K562 (cell line): Measurements from ENCODE around the gene TIAM1. TPM values are rescaled to one million over a fixed set of nuclear protein-coding genes. Genes with fewer than 3 reads are reported as not detected.

ENCODE experiments used
- ATAC-seq: fragments of 200-7000 bp; cut with Tn5 transposase; 3 replicates; pipeline ENCODE4 v1.9.1; 2020; ENCODE audit warnings: moderate library complexity
- BruUV-seq: library from RNA; stranded (reverse); fragments of 400-500 nt; replicated peaks from 2 replicates; lab custom pipeline; 2021; lab: Mats Ljungman, UMichigan
- CTCF ChIA-PET: fragments of 300-600 bp; formaldehyde crosslinking; extraction: SDS; loops from one replicate; lab custom pipeline; 2021; ENCODE audit warnings: low intra/inter-chr PET ratio; lab: Yijun Ruan, JAX
- POLR2A ChIA-PET: fragments of 300-600, 350-650 bp; sonication (Branson Sonifier 250); formaldehyde crosslinking; extraction: SDS; loops from one replicate; lab custom pipeline; 2021; ENCODE audit warnings: antibody characterized with exemption, inconsistent platforms; lab: Yijun Ruan, JAX
- DNase-seq, 4 experiments: peaks; one replicate each; pipeline versions ENCODE4 v3.0.0 to v3.0.0-alpha.2; 2011 to 2018; ENCODE audit warnings: low spot score in 3 of 4, mixed read lengths in 3 of 4; ENCODE audit errors: extremely low read depth in 1 of 4
- FAIRE-seq: peaks from 2 replicates; lab custom pipeline; 2011; peaks lifted over from hg19 to GRCh38; lab: Jason Lieb, UNC
- H2AFZ ChIP-seq: 2 replicates; pipeline ENCODE4 v1.6.0; 2011; ENCODE audit warnings: low read depth, low read length, control low read depth, inconsistent platforms
- H3K27ac ChIP-seq: fragments of 200-600 bp; 3 replicates; pipeline ENCODE4 v1.8.0; 2011; ENCODE audit warnings: low read depth, mild to moderate bottlenecking, control low read depth, inconsistent platforms, low read length, moderate library complexity, mixed read lengths; ENCODE audit errors: extremely low read depth
- H3K27me3 ChIP-seq, 2 experiments: fragments of 300-600 bp in 1 of 2; 2 replicates in 1 of 2; 3 replicates in 1 of 2; pipeline versions ENCODE4 v1.6.0 to v1.8.0; 2011; ENCODE audit warnings: inconsistent platforms in 2 of 2, low read length in 2 of 2, mild to moderate bottlenecking in 1 of 2, mixed read lengths in 1 of 2, moderate library complexity in 1 of 2; ENCODE audit not compliant: control insufficient read depth in 2 of 2, insufficient read depth in 2 of 2
- H3K36me3 ChIP-seq: fragments of 300-600 bp; 3 replicates; pipeline ENCODE4 v1.8.0; 2011; ENCODE audit warnings: mild to moderate bottlenecking, low read length, inconsistent platforms; ENCODE audit not compliant: control insufficient read depth, insufficient read depth
- H3K4me1 ChIP-seq, 2 experiments: fragments of 200-600 bp in 1 of 2; replicated peaks in 1 of 2; 2 replicates in 1 of 2; 3 replicates in 1 of 2; pipeline versions ENCODE4 v1.5.1 to v1.8.0; 2011; ENCODE audit warnings: inconsistent platforms in 2 of 2, low read length in 2 of 2, mild to moderate bottlenecking in 1 of 2, mixed read lengths in 1 of 2, moderate library complexity in 1 of 2; ENCODE audit not compliant: control insufficient read depth in 2 of 2, insufficient read depth in 2 of 2
- H3K4me2 ChIP-seq: 2 replicates; pipeline ENCODE4 v1.6.1; 2011; ENCODE audit warnings: low read length, control low read depth, inconsistent platforms, mixed read lengths; ENCODE audit not compliant: insufficient read depth
- H3K4me3 ChIP-seq: fragments of 200-600 bp; sonication (generic), shearing (Covaris generic); 2 replicates; pipeline ENCODE4 v1.5.1; 2016; ENCODE audit warnings: control low read depth, inconsistent platforms
- H3K79me2 ChIP-seq: fragments of 200-600 bp; 3 replicates; pipeline ENCODE4 v1.8.0; 2011; ENCODE audit warnings: low read length, inconsistent platforms; ENCODE audit not compliant: control insufficient read depth, insufficient read depth
- H3K9ac ChIP-seq, 2 experiments: 2 replicates each; pipeline versions ENCODE4 v1.6.0 to v1.6.1; 2011; ENCODE audit warnings: low read depth in 2 of 2, low read length in 2 of 2, control low read depth in 1 of 2, inconsistent platforms in 1 of 2, mild to moderate bottlenecking in 1 of 2, mixed read lengths in 1 of 2; ENCODE audit not compliant: insufficient read depth in 1 of 2
- H3K9me1 ChIP-seq: one replicate; pipeline ENCODE4 v1.6.0; 2011; ENCODE audit warnings: inconsistent platforms, mild to moderate bottlenecking, low read length, moderate library complexity; ENCODE audit not compliant: control insufficient read depth, insufficient read depth
- H3K9me3 ChIP-seq: replicated peaks from 2 replicates; pipeline ENCODE4 v1.5.1; 2011; ENCODE audit warnings: low read depth, low read length, inconsistent platforms; ENCODE audit not compliant: control insufficient read depth, insufficient read depth
- H4K20me1 ChIP-seq: replicated peaks from 2 replicates; pipeline ENCODE4 v1.6.1; 2011; ENCODE audit warnings: low read length, inconsistent platforms, mixed read lengths; ENCODE audit not compliant: control insufficient read depth, insufficient read depth
- CTCFL ChIP-seq: IDR thresholded peaks from 2 replicates; pipeline ENCODE4 v1.6.1; 2011; ENCODE audit warnings: borderline replicate concordance, low read depth, mild to moderate bottlenecking, moderate library complexity, low read length; ENCODE audit not compliant: insufficient read depth, poor library complexity, severe bottlenecking
- JUNB ChIP-seq: fragments of 450-650 bp; formaldehyde crosslinking; conservative IDR thresholded peaks from 2 replicates; pipeline ENCODE4 v1.4.0; 2020; ENCODE audit warnings: mild to moderate bottlenecking
- MCM5 ChIP-seq: fragments of 450-650 bp; IDR thresholded peaks from 2 replicates; pipeline ENCODE4 v1.6.1; 2016; ENCODE audit warnings: low read depth
- MNT ChIP-seq, 2 experiments: fragments of 450-650 bp; conservative IDR thresholded peaks; 2 replicates each; pipeline ENCODE4 v1.6.1; 2017; ENCODE audit warnings: mild to moderate bottlenecking in 2 of 2, moderate library complexity in 2 of 2
- NFYB ChIP-seq: IDR thresholded peaks from 2 replicates; pipeline ENCODE4 v1.6.1; 2011; ENCODE audit warnings: mild to moderate bottlenecking, moderate library complexity; ENCODE audit not compliant: insufficient read length; ENCODE audit errors: extremely low read depth
- TEAD4 ChIP-seq, 2 experiments: sonication (generic) in 1 of 2; formaldehyde crosslinking in 1 of 2; IDR thresholded peaks; 2 replicates each; pipeline versions ENCODE4 v1.6.1 to v1.8.0; 2012 to 2022; ENCODE audit warnings: borderline replicate concordance in 1 of 2, inconsistent platforms in 1 of 2, low read length in 1 of 2, mild to moderate bottlenecking in 1 of 2, missing genetic modification reagents in 1 of 2
- ZBTB11 ChIP-seq, 3 experiments: fragments of 200-800 bp in 1 of 3; fragments of 250-450 bp in 1 of 3; fragments of 450-650 bp in 1 of 3; sonication (Bioruptor Pico) in 1 of 3; sonication (Bioruptor generic) in 1 of 3; formaldehyde crosslinking in 1 of 3; IDR thresholded peaks; 2 replicates each; pipeline versions ENCODE4 v1.6.1 to v1.8.0; 2016 to 2022; ENCODE audit warnings: mild to moderate bottlenecking in 2 of 3, missing genetic modification characterization in 2 of 3, missing compliant biosample characterization in 1 of 3, moderate library complexity in 1 of 3
- ZNF143 ChIP-seq: sonication (generic); formaldehyde crosslinking; IDR thresholded peaks from 2 replicates; pipeline ENCODE4 v1.9.0; 2022; ENCODE audit warnings: mild to moderate bottlenecking, missing genetic modification reagents
- ZNF740 ChIP-seq, 3 experiments: fragments of 200-800 bp in 1 of 3; sonication (Bioruptor generic) in 1 of 3; sonication (generic) in 1 of 3; formaldehyde crosslinking in 1 of 3; IDR thresholded peaks; 2 replicates each; pipeline versions ENCODE4 v1.6.1 to v1.8.0; 2016 to 2022; ENCODE audit warnings: mild to moderate bottlenecking in 2 of 3, missing compliant biosample characterization in 2 of 3, missing genetic modification characterization in 2 of 3, missing genetic modification reagents in 1 of 3
- ZNF785 ChIP-seq: fragments of 250-450 bp; sonication (Bioruptor Pico); IDR thresholded peaks from 2 replicates; pipeline ENCODE4 v1.4.0; 2020; ENCODE audit warnings: mild to moderate bottlenecking
- WGBS: fragments of 100-300 bp; shearing (Covaris generic); methylation state at CpG from one replicate; pipeline ENCODE4 v1.1.6; 2016; ENCODE audit warnings: low coverage, mixed read lengths; ENCODE audit not compliant: insufficient coverage; ENCODE audit errors: missing lambda C conversion rate; 5-methylcytosine and 5-hydroxymethylcytosine counted together
- in situ Hi-C: fragments of 300-500 bp; cut with MboI; formaldehyde crosslinking; loops from 4 replicates; pipeline ENCODE4 v1.15.0; 2018; ENCODE audit warnings: inconsistent platforms, mixed read lengths
- intact Hi-C: fragments of 100-400 bp; cut with micrococcal nuclease; formaldehyde crosslinking; loops from 2 replicates; pipeline ENCODE4 v1.14.2; 2022
- polyA plus RNA-seq, 8 experiments: library from polyadenylated mRNA; depleted of rRNA in 4 of 8; stranded (reverse) in 5 of 8; unstranded in 3 of 8; fragments of >200 nt; fragmentation: Nextera tagmentation in 2 of 8; fragmentation: Illumina TruSeq in 1 of 8; extraction: Ambion mirVana in 2 of 8; extraction: Trizol in 1 of 8; gene quantifications; 2 replicates each; pipeline versions ENCODE4 v1.2.1 to v1.2.3, GENCODE V29; 2011 to 2014; ENCODE audit warnings: inconsistent platforms in 1 of 8, missing spikeins in 1 of 8
- total RNA-seq, 7 experiments: library from RNA; depleted of rRNA in 6 of 7; stranded (reverse); fragments of >200 nt in 6 of 7; fragmentation: Illumina TruSeq in 2 of 7; extraction: Trizol in 2 of 7; gene quantifications; 2 replicates each; pipeline versions ENCODE4 v1.2.1 to v1.2.3, GENCODE V29; 2011 to 2021; ENCODE audit warnings: low replicate concordance in 1 of 7

The TIAM1 gene
- total and polyA plus RNA-seq, 9 of the 15 experiments (the other 6 are each of a cell fraction or from before 2014, with no cell fraction given) = 0.11 TPM; not detected in 8

- Histone ChIP-seq H3K27me3 (no peaks in the 10 kb centered on the region), H3K4me1 (no peaks in the 10 kb centered on the region), H2AFZ (no peak overlapping the region), H3K9ac (no peak overlapping the region), H3K79me2 (no peaks in the 10 kb centered on the region), H3K4me3 (no peak overlapping the region), H3K27ac (no peak overlapping the region), H4K20me1 (no peaks in the 10 kb centered on the region), H3K9me1 (no peaks in the 10 kb centered on the region), H3K4me2 (no peak overlapping the region), H3K36me3 (no peaks in the 10 kb centered on the region), H3K9me3 (no peaks in the 10 kb centered on the region)
- BruUV-seq = no TSS peak
- FAIRE-seq (no peak), ATAC-seq (no peak), DNase-seq (no peak)
- CTCF ChIA-PET = no interaction called here
- POLR2A ChIA-PET = no interaction called here
- in situ Hi-C loops = no loop called here
- intact Hi-C loops = no loop called here
- WGBS = 0% methylated on average over 4 of the region's 4 CpGs
- TF ChIP-seq MNT (conservative IDR thresholded peaks at IDR 0.05) (no peak), MCM5 (no peak), ZNF740 (CRISPR knock-in tag; IDR thresholded peaks at IDR 0.05) (no peak), ZNF740 (tag; IDR thresholded peaks at IDR 0.05) (no peak), ZNF785 (CRISPR knock-in tag) (no peak), TEAD4 (IDR thresholded peaks at IDR 0.05; ENCODE audit: low read length) (no peak), TEAD4 (CRISPR knock-in tag; IDR thresholded peaks at IDR 0.05; ENCODE audit: borderline replicate concordance) (no peak), CTCFL (no peak), ZBTB11 (CRISPR knock-in tag; IDR thresholded peaks at IDR 0.05) (no peak), JUNB (CRISPR knock-in tag) (no peak), ZNF143 (CRISPR knock-in tag) (no peak), NFYB (no peak)
Observed at GRCh38 chr21:31103571-31104265, 240.3 kb downstream of the TIAM1 start.
